PC-9 (cell line): ENCODE data around the gene PTGR1.

Experiments used
- CTCF ChIP-seq: fragments of 200-600 bp; sonication (generic); conservative IDR thresholded peaks from 2 replicates; pipeline ENCODE4 v1.6.1; 2017; ENCODE audit warnings: mixed run types, antibody characterized with exemption, mild to moderate bottlenecking, moderate library complexity
- EZH2 ChIP-seq: fragments of 200-600 bp; sonication (generic); IDR thresholded peaks from 2 replicates; pipeline ENCODE4 v1.8.0; 2017; ENCODE audit warnings: antibody characterized with exemption, low read depth

DNA sequence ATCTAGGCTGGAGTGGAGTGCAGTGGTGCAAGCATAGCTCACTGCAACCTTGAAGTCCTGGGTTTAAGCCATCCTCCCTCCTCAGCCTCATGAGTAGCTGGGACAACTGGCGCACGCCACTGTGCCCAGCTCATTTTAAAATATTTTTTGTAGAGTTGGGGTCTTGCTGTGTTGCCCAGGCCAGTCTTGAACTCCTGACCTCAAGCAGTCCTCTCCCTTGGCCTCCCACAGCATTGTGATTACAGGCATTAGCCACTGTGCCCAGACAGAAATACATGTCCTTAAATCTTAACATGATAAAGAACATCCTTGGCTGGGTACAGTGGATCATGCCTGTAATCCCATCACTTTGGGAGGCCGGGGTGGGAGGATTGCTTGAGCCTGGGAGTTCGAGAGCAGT, 67.7 kb downstream of the PTGR1 start:
- TF ChIP-seq EZH2 (no peak), CTCF (no peak)
